ENCODE measurements around the gene C11orf54. TPM values are rescaled to one million over a fixed set of nuclear protein-coding genes. Genes with fewer than 3 reads are reported as not detected.

C11orf54 gene
- total RNA-seq, 1 donor from 2014 or later = 33.2 TPM

GRCh38 chr11:93747122-93747521 is 5.7 kb downstream of the C11orf54 start:
- no peak overlapping the region for H3K4me3 ChIP-seq (ENCODE audit: low read depth, low read length)
- H3K27me3 ChIP-seq (ENCODE audit: control insufficient read depth, insufficient read depth, low read length) = no peaks in the 10 kb centered on the region
- no peak for DNase-seq (ENCODE audit: low read depth)
- no peak for TF ChIP-seq CTCF (IDR thresholded peaks at IDR 0.05; ENCODE audit: insufficient read depth, low read length, poor library complexity, severe bottlenecking)
- no peaks in the 10 kb centered on the region for H3K36me3 ChIP-seq (ENCODE audit: control insufficient read depth, insufficient read depth, low read length)

GRCh38 chr11:93751001-93751400 is 9.5 kb downstream of the C11orf54 start:
- Histone ChIP-seq H3K4me3 (ENCODE audit: low read depth, low read length) (no peak overlapping the region), H3K27me3 (ENCODE audit: control insufficient read depth, insufficient read depth, low read length) (no peaks in the 10 kb centered on the region), H3K36me3 (ENCODE audit: control insufficient read depth, insufficient read depth, low read length) (no peaks in the 10 kb centered on the region)
- no peak for DNase-seq (ENCODE audit: low read depth)
- no peak for TF ChIP-seq CTCF (IDR thresholded peaks at IDR 0.05; ENCODE audit: insufficient read depth, low read length, poor library complexity, severe bottlenecking)

GRCh38 chr11:93753241-93753640 is 11.8 kb downstream of the C11orf54 start:
- no peak for TF ChIP-seq CTCF (IDR thresholded peaks at IDR 0.05; ENCODE audit: insufficient read depth, low read length, poor library complexity, severe bottlenecking)
- Histone ChIP-seq H3K27me3 (ENCODE audit: control insufficient read depth, insufficient read depth, low read length) (no peaks in the 10 kb centered on the region), H3K36me3 (ENCODE audit: control insufficient read depth, insufficient read depth, low read length) (no peaks in the 10 kb centered on the region), H3K4me3 (ENCODE audit: low read depth, low read length) (no peak overlapping the region)
- no peak for DNase-seq (ENCODE audit: low read depth)

- H3K27me3 ChIP-seq (ENCODE audit: control insufficient read depth, insufficient read depth, low read length) = no peaks in the 10 kb centered on the region
- DNase-seq (ENCODE audit: low read depth) = no peak
- H3K36me3 ChIP-seq (ENCODE audit: control insufficient read depth, insufficient read depth, low read length) = no peaks in the 10 kb centered on the region
- no peak for TF ChIP-seq CTCF (IDR thresholded peaks at IDR 0.05; ENCODE audit: insufficient read depth, low read length, poor library complexity, severe bottlenecking)
- no peak overlapping the region for H3K4me3 ChIP-seq (ENCODE audit: low read depth, low read length)
These were observed 15.3 kb downstream of the C11orf54 start for GRCh38 chr11:93756748-93757147.

GRCh38 chr11:93757301-93757700 is 15.8 kb downstream of the C11orf54 start:
- TF ChIP-seq CTCF (IDR thresholded peaks at IDR 0.05; ENCODE audit: insufficient read depth, low read length, poor library complexity, severe bottlenecking) = no peak
- Histone ChIP-seq H3K27me3 (ENCODE audit: control insufficient read depth, insufficient read depth, low read length) (no peaks in the 10 kb centered on the region), H3K36me3 (ENCODE audit: control insufficient read depth, insufficient read depth, low read length) (no peaks in the 10 kb centered on the region), H3K4me3 (ENCODE audit: low read depth, low read length) (no peak overlapping the region)
- no peak for DNase-seq (ENCODE audit: low read depth)

Measured in kidney epithelial cell (primary cell).